Adrenal gland (tissue), 12 donors: Measurements from ENCODE around the gene AGAP1. TPM values are rescaled to one million over a fixed set of nuclear protein-coding genes. Genes with fewer than 3 reads are reported as not detected.

Source experiments
- DNase-seq, 7 donors: peaks; one replicate each; pipeline ENCODE4 v3.0.0-alpha.2; 2019 to 2020
- H3K27ac ChIP-seq, 5 donors: fragments of 200-600 bp; sonication (generic) in 4 of 5; 1 replicate in 3 of 5; 2 replicates in 2 of 5; pipeline versions ENCODE4 v1.5.1 to v1.8.0; 2016 to 2020; ENCODE audit warnings: mild to moderate bottlenecking in 1 of 5
- H3K27me3 ChIP-seq: fragments of 200-600 bp; 2 replicates; pipeline ENCODE4 v1.8.0; 2021
- H3K36me3 ChIP-seq, 2 donors: fragments of 200-600 bp; replicated peaks in 1 of 2; 1 replicate in 1 of 2; 2 replicates in 1 of 2; pipeline versions ENCODE4 v1.5.1 to v1.8.0; 2018 to 2022
- H3K4me1 ChIP-seq, 2 donors: fragments of 200-600 bp; replicated peaks in 1 of 2; 1 replicate in 1 of 2; 2 replicates in 1 of 2; pipeline versions ENCODE4 v1.5.1 to v1.8.0; 2018 to 2021
- H3K4me3 ChIP-seq, 4 donors: fragments of 200-600 bp; sonication (generic) in 3 of 4; one replicate each; pipeline ENCODE4 v1.5.1; 2016 to 2018
- H3K9me3 ChIP-seq, 3 donors: fragments of 200-600 bp; sonication (generic) in 1 of 3; replicated peaks in 1 of 3; 1 replicate in 2 of 3; 2 replicates in 1 of 3; pipeline versions ENCODE4 v1.5.1 to v1.8.0; 2016 to 2021
- POLR2A ChIP-seq, 2 donors: fragments of 450-650 bp; IDR thresholded peaks; one replicate each; pipeline ENCODE4 v1.6.1; 2017; ENCODE audit warnings: antibody characterized with exemption in 2 of 2, mild to moderate bottlenecking in 2 of 2, moderate library complexity in 1 of 2
- WGBS, 4 donors: extraction: QIAGEN DNeasy Blood & Tissue Kit in 2 of 4; methylation state at CpG; one replicate each; pipeline versions ENCODE4 v1.1.5 to v1.1.7; 2013 to 2017; 5-methylcytosine and 5-hydroxymethylcytosine counted together
- intact Hi-C, 2 donors: fragments of 100-400 bp; cut with DNase I; formaldehyde crosslinking; loops; one replicate each; pipeline versions ENCODE4 v1.14.1 to v1.15.0; 2022 to 2023
- polyA plus RNA-seq, 3 donors: library from polyadenylated mRNA; stranded (reverse); fragments of 200-250 nt in 2 of 3; fragments of 350-450 nt in 1 of 3; fragmentation: Illumina TruSeq in 1 of 3; extraction: RNeasy Lipid Tissue Mini Kit (QIAGEN cat#74804) in 1 of 3; gene quantifications; one replicate each; pipeline ENCODE4 v1.2.3, GENCODE V29; 2013 to 2014
- total RNA-seq, 9 donors: library from RNA; depleted of rRNA in 4 of 9; stranded (reverse); fragments of >200 nt in 4 of 9; fragments of 120-200 nt in 1 of 9; fragmentation: NEBNext Ultra II Directional in 1 of 9; extraction: Animal tissue kit (Norgen Biotek cat#: 25700) in 1 of 9; gene quantifications; one replicate each; pipeline versions ENCODE4 v1.1.0 to v1.2.4, GENCODE V29; 2013 to 2023
- TF ChIP-seq, protein P1 (sequence below), 6 experiments: fragments of 450-650 bp in 4 of 6; fragments of 200-600 bp in 2 of 6; sonication (generic) in 1 of 6; IDR thresholded peaks; 1 replicate in 5 of 6; 2 replicates in 1 of 6; pipeline versions ENCODE4 v1.5.1 to v1.8.0; 2016 to 2021; ENCODE audit warnings: antibody characterized with exemption in 6 of 6, mild to moderate bottlenecking in 2 of 6, moderate library complexity in 1 of 6
- donor health status: healthy with polysubstance abuse.
- donor health status: Bipolar disorder and iron deficiency.
- donor health status: DM: yes; HTN: yes; CAD: no.
- donor health status: DM: no; HTN: no; CAD: no.
- donor health status: DM: no; HTN: no; CAD: no.
- donor health status: DM: yes; HTN: yes; CAD: no.

Gene AGAP1
- total and polyA plus RNA-seq, 12 donors: 5.3 to 29.6 (median 17.7) TPM

DNA sequence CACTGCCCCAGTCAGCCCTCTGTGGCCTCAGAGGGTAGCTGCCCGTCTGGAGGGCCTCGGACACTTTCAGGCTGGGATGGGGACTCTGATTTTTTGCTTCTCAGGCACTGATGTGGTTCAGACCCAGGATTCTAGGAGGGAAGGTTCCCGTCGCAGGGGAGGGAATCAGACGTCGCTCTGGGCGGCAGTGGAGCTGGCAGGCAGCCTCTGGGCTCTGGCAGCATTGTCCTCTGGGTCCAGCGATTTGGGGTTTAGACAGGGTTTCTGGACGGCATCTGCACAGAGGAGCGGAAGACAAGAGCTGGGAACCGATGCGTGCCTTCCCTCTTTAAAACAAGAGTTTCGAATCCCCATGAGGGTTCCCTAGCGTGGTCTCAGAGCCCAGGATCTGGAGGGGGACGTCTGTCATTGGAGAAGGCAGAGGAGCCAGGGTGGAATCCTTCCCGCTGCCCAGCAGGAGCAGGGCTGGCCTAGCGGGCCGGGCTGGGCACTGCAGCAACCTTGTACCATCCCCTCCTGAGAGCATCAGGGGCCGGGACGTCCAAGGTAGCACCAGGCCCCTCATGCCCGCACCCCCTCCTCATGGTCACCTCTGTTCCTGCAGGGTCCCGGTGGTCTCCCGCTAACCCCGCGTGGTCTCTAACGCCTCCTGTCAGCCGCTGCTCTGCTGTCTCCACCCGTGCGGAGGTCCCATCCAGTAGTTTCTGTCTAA is 246.0 kb downstream of the AGAP1 start:
- Histone ChIP-seq H3K9me3 (no peaks in the 10 kb centered on the region), H3K4me3 (no peak overlapping the region), H3K27me3 (no peaks in the 10 kb centered on the region), H3K27ac (no peak overlapping the region), H3K4me1 (no peaks in the 10 kb centered on the region), H3K36me3 (no peaks in the 10 kb centered on the region)
- DNase-seq: no peak
- TF ChIP-seq POLR2A (IDR thresholded peaks at IDR 0.05): no peak
- TF ChIP-seq, protein P1, sequence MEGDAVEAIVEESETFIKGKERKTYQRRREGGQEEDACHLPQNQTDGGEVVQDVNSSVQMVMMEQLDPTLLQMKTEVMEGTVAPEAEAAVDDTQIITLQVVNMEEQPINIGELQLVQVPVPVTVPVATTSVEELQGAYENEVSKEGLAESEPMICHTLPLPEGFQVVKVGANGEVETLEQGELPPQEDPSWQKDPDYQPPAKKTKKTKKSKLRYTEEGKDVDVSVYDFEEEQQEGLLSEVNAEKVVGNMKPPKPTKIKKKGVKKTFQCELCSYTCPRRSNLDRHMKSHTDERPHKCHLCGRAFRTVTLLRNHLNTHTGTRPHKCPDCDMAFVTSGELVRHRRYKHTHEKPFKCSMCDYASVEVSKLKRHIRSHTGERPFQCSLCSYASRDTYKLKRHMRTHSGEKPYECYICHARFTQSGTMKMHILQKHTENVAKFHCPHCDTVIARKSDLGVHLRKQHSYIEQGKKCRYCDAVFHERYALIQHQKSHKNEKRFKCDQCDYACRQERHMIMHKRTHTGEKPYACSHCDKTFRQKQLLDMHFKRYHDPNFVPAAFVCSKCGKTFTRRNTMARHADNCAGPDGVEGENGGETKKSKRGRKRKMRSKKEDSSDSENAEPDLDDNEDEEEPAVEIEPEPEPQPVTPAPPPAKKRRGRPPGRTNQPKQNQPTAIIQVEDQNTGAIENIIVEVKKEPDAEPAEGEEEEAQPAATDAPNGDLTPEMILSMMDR (IDR thresholded peaks at IDR 0.05): no peak
- intact Hi-C loops: loop anchor here in 1 of 2 donors (5.0 kb wide), 1 partner anchor 143 kb away; no protein-coding TSS in a partner anchor
- WGBS, 4 donors: 92 to 97% (median 96%) methylated on average over 26 to 29 of the region's 29 CpGs

DNA sequence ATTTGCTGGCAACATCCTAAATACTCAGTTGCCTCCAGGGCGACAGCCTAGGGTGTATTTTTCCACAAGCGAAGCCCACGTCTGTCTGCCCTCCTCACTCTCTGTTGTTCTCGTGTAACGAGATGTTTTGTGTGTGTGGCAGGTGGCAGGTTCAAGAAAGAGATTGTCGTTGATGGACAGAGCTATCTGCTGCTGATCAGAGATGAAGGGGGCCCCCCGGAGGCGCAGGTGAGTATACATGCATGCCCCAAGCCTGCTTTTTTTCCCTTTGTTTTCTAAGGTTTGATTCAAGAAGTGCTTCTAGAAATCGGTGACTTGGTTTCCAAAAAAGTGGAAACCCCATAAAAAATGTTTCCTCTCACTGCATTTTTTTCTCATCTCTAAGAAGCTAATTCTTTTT is 247.0 kb downstream of the AGAP1 start:
- WGBS, 4 donors: 73 to 83% (median 78%) methylated on average over 9 of the region's 9 CpGs
- TF ChIP-seq, protein P1 (IDR thresholded peaks at IDR 0.05): no peak
- no peak for TF ChIP-seq POLR2A (IDR thresholded peaks at IDR 0.05)
- H3K27ac ChIP-seq: no peak overlapping the region
- no peaks in the 10 kb centered on the region for H3K4me1 ChIP-seq
- no peaks in the 10 kb centered on the region for H3K36me3 ChIP-seq
- no peaks in the 10 kb centered on the region for H3K9me3 ChIP-seq
- intact Hi-C loops: loop anchor here in 1 of 2 donors (5.0 kb wide), 1 partner anchor 144 kb away; no protein-coding TSS in a partner anchor
- no peaks in the 10 kb centered on the region for H3K27me3 ChIP-seq
- H3K4me3 ChIP-seq: no peak overlapping the region
- DNase-seq: no peak

DNA sequence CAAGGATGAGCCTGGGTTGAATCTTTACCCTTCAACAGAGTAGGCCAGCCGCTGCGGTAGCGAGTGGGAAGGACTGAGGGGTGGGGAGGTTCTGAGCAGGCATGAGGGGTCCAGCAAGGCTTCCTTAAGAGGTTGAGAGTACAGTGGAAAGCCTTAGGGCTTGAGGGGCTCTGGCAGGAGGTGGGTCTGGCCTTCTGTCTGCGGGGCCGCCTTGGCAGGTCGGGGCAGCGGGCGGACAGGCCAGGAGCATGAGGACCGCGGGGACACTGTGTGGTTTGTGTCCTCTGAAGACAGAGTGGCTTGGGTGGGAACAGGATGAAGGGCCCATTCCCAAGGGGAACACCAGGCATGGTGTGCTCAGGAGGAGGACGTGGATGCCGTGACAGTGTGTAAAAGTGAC is 250.3 kb downstream of the AGAP1 start:
- WGBS, 4 donors: 92 to 97% (median 95%) methylated on average over 12 of the region's 12 CpGs

DNA sequence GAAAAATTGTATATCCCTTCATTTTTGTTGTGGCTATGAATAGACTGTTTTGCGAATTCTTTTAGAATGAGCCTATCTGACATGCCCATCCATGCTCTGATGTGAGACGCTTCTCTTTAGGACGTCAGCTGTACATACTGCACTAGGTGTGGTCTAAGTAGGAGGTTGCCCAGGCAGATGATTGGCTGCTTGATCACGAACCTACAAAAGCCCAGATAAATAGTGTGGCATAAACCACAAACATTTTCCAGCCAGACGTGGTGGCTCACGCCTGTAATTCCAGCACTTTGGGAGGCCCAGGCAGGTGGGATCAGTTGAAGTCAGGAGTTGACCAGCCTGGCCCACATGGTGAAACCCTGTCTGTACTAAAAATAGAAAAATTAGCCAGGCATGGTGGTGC is 251.8 kb downstream of the AGAP1 start:
- H3K4me1 ChIP-seq: no peaks in the 10 kb centered on the region
- H3K36me3 ChIP-seq: no peaks in the 10 kb centered on the region
- H3K4me3 ChIP-seq: no peak overlapping the region
- DNase-seq: no peak
- intact Hi-C loops: loop anchor here (5.0 kb wide), 2 partner anchors 148 to 608 kb away; no protein-coding TSS in a partner anchor
- TF ChIP-seq, protein P1 (IDR thresholded peaks at IDR 0.05): no peak
- H3K27me3 ChIP-seq: no peaks in the 10 kb centered on the region
- no peak overlapping the region for H3K27ac ChIP-seq
- H3K9me3 ChIP-seq: no peaks in the 10 kb centered on the region
- WGBS, 4 donors: 86 to 95% (median 91%) methylated on average over 6 of the region's 6 CpGs

More for the DNA sequence above, 250.3 kb downstream of the AGAP1 start:
- DNase-seq: no peak
- no peaks in the 10 kb centered on the region for H3K27me3 ChIP-seq
- H3K4me1 ChIP-seq: no peaks in the 10 kb centered on the region
- H3K27ac ChIP-seq: no peak overlapping the region
- no peaks in the 10 kb centered on the region for H3K9me3 ChIP-seq
- intact Hi-C loops: loop anchor here in 1 of 2 donors (5.0 kb wide), 1 partner anchor 147 kb away; no protein-coding TSS in a partner anchor
- H3K36me3 ChIP-seq: no peaks in the 10 kb centered on the region
- TF ChIP-seq, protein P1 (IDR thresholded peaks at IDR 0.05): no peak
- TF ChIP-seq POLR2A (IDR thresholded peaks at IDR 0.05): no peak
- H3K4me3 ChIP-seq: no peak overlapping the region
